SH-SY5Y (cell line): ENCODE data around the gene FAXDC2.

ENCODE experiments used
- GATA2 ChIP-seq: IDR thresholded peaks from 2 replicates; pipeline ENCODE4 v1.6.1; 2011; ENCODE audit warnings: mild to moderate bottlenecking, low read depth, low read length
- GATA3 ChIP-seq: IDR thresholded peaks from 2 replicates; pipeline ENCODE4 v1.6.1; 2011; ENCODE audit warnings: low read depth, mild to moderate bottlenecking, low read length, moderate library complexity

DNA sequence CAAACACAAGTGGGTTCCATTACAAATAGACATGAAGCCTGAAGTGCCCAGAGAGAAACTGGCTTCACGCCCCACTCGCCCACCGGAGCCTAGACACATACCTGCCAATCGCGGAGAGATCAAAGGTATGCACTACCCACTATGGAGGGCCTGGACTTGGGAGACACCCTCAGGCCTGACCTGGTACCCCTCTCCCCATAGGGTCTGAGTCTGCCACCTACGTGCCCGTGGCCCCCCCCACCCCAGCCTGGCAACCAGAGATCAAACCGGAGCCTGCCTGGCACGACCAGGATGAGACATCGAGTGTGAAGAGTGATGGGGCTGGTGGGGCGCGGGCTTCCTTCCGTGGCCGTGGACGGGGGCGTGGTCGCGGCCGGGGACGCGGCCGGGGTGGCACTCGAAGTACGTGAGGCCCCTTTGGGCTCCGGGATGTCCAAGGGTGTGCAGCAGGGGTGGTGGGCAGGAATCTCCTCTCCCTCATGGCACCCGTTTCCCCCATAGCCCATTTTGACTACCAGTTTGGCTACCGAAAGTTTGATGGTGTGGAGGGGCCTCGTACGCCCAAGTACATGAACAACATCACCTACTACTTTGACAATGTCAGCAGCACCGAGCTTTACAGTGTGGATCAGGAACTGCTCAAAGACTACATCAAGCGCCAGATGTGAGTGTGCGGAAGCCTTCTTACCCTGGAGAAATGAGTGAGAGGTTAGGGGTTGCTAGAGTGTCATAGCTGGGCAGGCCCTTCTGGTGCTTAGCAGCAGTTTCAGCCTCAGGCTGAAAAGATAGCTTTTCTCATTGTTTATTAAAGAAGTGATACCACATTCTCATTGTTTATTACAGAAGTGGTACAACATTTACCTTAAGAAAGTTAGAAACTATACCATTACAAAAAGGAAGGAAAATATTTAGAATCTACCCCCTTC lies 56.5 kb downstream of the FAXDC2 start:
- no peak for TF ChIP-seq GATA2
- TF ChIP-seq GATA3, result no peak
